Prostate gland (tissue), 2 donors: ENCODE data around the gene CCSER2. TPM values are rescaled to one million over a fixed set of nuclear protein-coding genes. Genes with fewer than 3 reads are reported as not detected.
A peak's percentile ranks its signal among the peaks of the same experiment; 100 is the strongest.
"Not testable (repeated sequence)": the region's sequence is repeated elsewhere in the genome, so short reads cannot be mapped to it uniquely, and the experiment has no call there.

Experiments used
- DNase-seq: peaks from one replicate; pipeline ENCODE4 v3.0.0-alpha.2; 2019; ENCODE audit warnings: low spot score
- H3K27ac ChIP-seq, 2 donors: fragments of 200-600 bp; sonication (generic); 2 replicates each; pipeline ENCODE4 v1.5.1; 2017 to 2019
- H3K27me3 ChIP-seq: fragments of 200-600 bp; sonication (generic); replicated peaks from 2 replicates; pipeline ENCODE4 v1.5.1; 2019; ENCODE audit not compliant: insufficient read depth
- H3K36me3 ChIP-seq, 2 donors: fragments of 200-600 bp; sonication (generic); 1 replicate in 1 of 2; 2 replicates in 1 of 2; pipeline versions ENCODE4 v1.5.1 to v1.8.1; 2017 to 2019
- H3K4me1 ChIP-seq: fragments of 200-600 bp; sonication (generic); replicated peaks from 2 replicates; pipeline ENCODE4 v1.5.1; 2019
- H3K4me3 ChIP-seq, 2 donors: fragments of 200-600 bp; sonication (generic); 2 replicates each; pipeline ENCODE4 v1.5.1; 2017 to 2019
- H3K9me3 ChIP-seq: fragments of 200-600 bp; sonication (generic); 2 replicates; pipeline ENCODE4 v1.5.1; 2017
- CTCF ChIP-seq, 4 experiments: fragments of 200-600 bp in 2 of 4; fragments of 450-650 bp in 2 of 4; sonication (generic) in 2 of 4; IDR thresholded peaks; 1 replicate in 3 of 4; 2 replicates in 1 of 4; pipeline ENCODE4 v1.5.1; 2016 to 2019; ENCODE audit warnings: antibody characterized with exemption in 4 of 4, mild to moderate bottlenecking in 2 of 4, moderate library complexity in 2 of 4
- POLR2A ChIP-seq: fragments of 450-650 bp; IDR thresholded peaks from one replicate; pipeline ENCODE4 v1.6.1; 2016; ENCODE audit warnings: antibody characterized with exemption, mild to moderate bottlenecking
- POLR2AphosphoS5 ChIP-seq: sonication (generic); formaldehyde crosslinking; IDR thresholded peaks from one replicate; pipeline ENCODE4 v1.6.1; 2017; ENCODE audit warnings: antibody characterized with exemption
- WGBS: methylation state at CpG from one replicate; pipeline ENCODE4 v1.1.5; 2018; 5-methylcytosine and 5-hydroxymethylcytosine counted together
- intact Hi-C: fragments of 100-400 bp; cut with DNase I; formaldehyde crosslinking; loops from one replicate; pipeline ENCODE4 v1.14.2; 2022
- total RNA-seq, 2 donors: library from RNA; depleted of rRNA; stranded (reverse); fragments of >200 nt; gene quantifications; one replicate each; pipeline ENCODE4 v1.1.0, GENCODE V29; 2016

Gene CCSER2
- 10 to 100 TPM; 30.4 to 53.6 TPM for total RNA-seq

- Histone ChIP-seq H3K27me3 (no peaks in the 10 kb centered on the region), H3K9me3 (no peaks in the 10 kb centered on the region), H3K27ac (peak within 1 kb of the TSS; percentile 89), H3K36me3 (no peaks in the 10 kb centered on the region), H3K4me1 (no peaks in the 10 kb centered on the region), H3K4me3 (peak within 1 kb of the TSS; percentile 95 to 98)
- under 1% methylated on average over 62 of the region's 104 CpGs for WGBS
- peak; percentile 85 for TF ChIP-seq POLR2A
- no peak for TF ChIP-seq POLR2AphosphoS5
- TF ChIP-seq CTCF (IDR thresholded peaks at IDR 0.05): peak in 1 of 4 experiments; percentile 22
- intact Hi-C loops: loop anchor here (5.0 kb wide), 1 partner anchor 191 kb away; the partner anchor contains the start of gene GHITM
- peak; percentile 95 for DNase-seq
Observed at GRCh38 chr10:84328418-84329195, at the start of gene CCSER2. Gene CCSER2 (plus strand): TSS chr10:84328589. CDS start chr10:84371053, 42,464 bp downstream.

- 74% methylated on average over 31 of the region's 31 CpGs for WGBS
- H3K36me3 ChIP-seq, H3K9me3 ChIP-seq, H3K4me1 ChIP-seq, H3K27me3 ChIP-seq, H3K4me3 ChIP-seq, intact Hi-C loops, H3K27ac ChIP-seq, DNase-seq: not testable (repeated sequence)
Observed at GRCh38 chr10:84279876-84280475, 48.4 kb upstream of the CCSER2 start.

GRCh38 chr10:84286695-84287094 is 41.7 kb upstream of the CCSER2 start:
- H3K27me3 ChIP-seq: no peaks in the 10 kb centered on the region
- no peaks in the 10 kb centered on the region for H3K36me3 ChIP-seq
- H3K9me3 ChIP-seq: no peaks in the 10 kb centered on the region
- no peaks in the 10 kb centered on the region for H3K4me1 ChIP-seq
- intact Hi-C loops: no loop called here
- H3K27ac ChIP-seq: no peak overlapping the region
- no peak for DNase-seq
- no peak for TF ChIP-seq CTCF (IDR thresholded peaks at IDR 0.05)
- TF ChIP-seq POLR2A: no peak
- TF ChIP-seq POLR2AphosphoS5: no peak
- H3K4me3 ChIP-seq: no peak overlapping the region

- H3K36me3 ChIP-seq: no peaks in the 10 kb centered on the region
- TF ChIP-seq POLR2AphosphoS5: no peak
- no peak for TF ChIP-seq POLR2A
- no peak for TF ChIP-seq CTCF (IDR thresholded peaks at IDR 0.05)
- no peaks in the 10 kb centered on the region for H3K4me1 ChIP-seq
- no peak overlapping the region for H3K27ac ChIP-seq
- DNase-seq: no peak
- no peaks in the 10 kb centered on the region for H3K9me3 ChIP-seq
- intact Hi-C loops: no loop called here
- H3K4me3 ChIP-seq: no peak overlapping the region
- no peaks in the 10 kb centered on the region for H3K27me3 ChIP-seq
- 94% methylated on average over 1 of the region's 1 CpG for WGBS
Observed at GRCh38 chr10:84288151-84288550, 40.2 kb upstream of the CCSER2 start.

GRCh38 chr10:84289521-84290200 is 38.7 kb upstream of the CCSER2 start:
- Histone ChIP-seq H3K9me3 (no peaks in the 10 kb centered on the region), H3K4me1 (no peaks in the 10 kb centered on the region), H3K27ac (no peak overlapping the region), H3K27me3 (no peaks in the 10 kb centered on the region), H3K36me3 (no peaks in the 10 kb centered on the region), H3K4me3 (no peak overlapping the region)
- intact Hi-C loops: no loop called here
- WGBS: 76% methylated on average over 1 of the region's 1 CpG
- no peak for DNase-seq
- TF ChIP-seq CTCF (IDR thresholded peaks at IDR 0.05) (no peak), POLR2AphosphoS5 (no peak), POLR2A (no peak)
